Esophagus squamous epithelium (tissue), 4 donors: ENCODE data around the gene CNTNAP2.

Experiments used
- CTCF ChIP-seq, 6 experiments: fragments of 450-650 bp in 4 of 6; fragments of 200-600 bp in 2 of 6; sonication (generic) in 2 of 6; IDR thresholded peaks; one replicate each; pipeline ENCODE4 v1.5.1; 2016 to 2019; ENCODE audit warnings: antibody characterized with exemption in 6 of 6, mild to moderate bottlenecking in 4 of 6, moderate library complexity in 4 of 6
- POLR2A ChIP-seq, 4 donors: fragments of 450-650 bp; IDR thresholded peaks; one replicate each; pipeline ENCODE4 v1.6.1; 2017; ENCODE audit warnings: antibody characterized with exemption in 4 of 4, mild to moderate bottlenecking in 4 of 4, moderate library complexity in 3 of 4

- TF ChIP-seq CTCF (IDR thresholded peaks at IDR 0.05) (no peak), POLR2A (IDR thresholded peaks at IDR 0.05) (no peak)
These were observed 619.4 kb downstream of the CNTNAP2 start for GRCh38 chr7:146735992-146736391.
